Endometrial microvascular endothelial cells (primary cell): ENCODE results near the gene EIF1AD. TPM values are rescaled to one million over a fixed set of nuclear protein-coding genes. Genes with fewer than 3 reads are reported as not detected.

Experiments
- in situ Hi-C: cut with HindIII; loops from 2 replicates; pipeline ENCODE4 v1.10.0; 2017; ENCODE audit warnings: low sequenced_read_pairs, low pct_unique_long_range_greater_than_20kb; ENCODE audit errors: inconsistent ontology term
- total RNA-seq: library from RNA; depleted of rRNA; stranded (reverse); fragments of >200 nt; gene quantifications from one replicate; pipeline ENCODE4 v1.2.3, GENCODE V29; 2015; ENCODE audit errors: inconsistent ontology term

Gene EIF1AD
- total RNA-seq, result 36.8 TPM

- in situ Hi-C loops, result no loop called here
Measured at GRCh38 chr11:66001942-66002647, at the start of gene EIF1AD, which contains the start of gene BANF1. Gene EIF1AD (minus strand): TSS chr11:66002157. CDS start chr11:66000389, 1,768 bp downstream. Gene BANF1 (plus strand): TSS chr11:66002503. CDS start chr11:66003251, 748 bp downstream.

GRCh38 chr11:66051371-66051765, 49.4 kb upstream of the EIF1AD start:
- in situ Hi-C loops, result no loop called here

- in situ Hi-C loops, result no loop called here
Measured at GRCh38 chr11:66050581-66051231, 48.7 kb upstream of the EIF1AD start.

- in situ Hi-C loops, result no loop called here
Measured at GRCh38 chr11:66048547-66049323, 46.8 kb upstream of the EIF1AD start, which contains the start of gene GAL3ST3. Gene GAL3ST3 (minus strand): TSS chr11:66049161. CDS start chr11:66045415, 3,746 bp downstream.

- in situ Hi-C loops, result no loop called here
Measured at GRCh38 chr11:66047541-66048365, 45.8 kb upstream of the EIF1AD start.

- in situ Hi-C loops, result no loop called here
Measured at GRCh38 chr11:66046901-66047300, 44.9 kb upstream of the EIF1AD start.

GRCh38 chr11:66045177-66045639, 43.3 kb upstream of the EIF1AD start:
- in situ Hi-C loops, result no loop called here

- in situ Hi-C loops, result no loop called here
Measured at GRCh38 chr11:66044757-66045156, 42.8 kb upstream of the EIF1AD start.

- in situ Hi-C loops, result no loop called here
Measured at GRCh38 chr11:66042996-66043906, 41.3 kb upstream of the EIF1AD start.

GRCh38 chr11:66042227-66042995, 40.5 kb upstream of the EIF1AD start:
- in situ Hi-C loops, result no loop called here

- in situ Hi-C loops, result no loop called here
Measured at GRCh38 chr11:66039765-66040164, 37.8 kb upstream of the EIF1AD start.

GRCh38 chr11:66037327-66037726, 35.4 kb upstream of the EIF1AD start:
- in situ Hi-C loops, result no loop called here

GRCh38 chr11:66036334-66036710, 34.4 kb upstream of the EIF1AD start:
- in situ Hi-C loops, result no loop called here

- in situ Hi-C loops, result no loop called here
Measured at GRCh38 chr11:66035653-66036333, 33.8 kb upstream of the EIF1AD start.

- in situ Hi-C loops, result no loop called here
Measured at GRCh38 chr11:66032957-66033735, 31.2 kb upstream of the EIF1AD start.

GRCh38 chr11:66026017-66026529, 24.1 kb upstream of the EIF1AD start, which contains the start of gene CATSPER1:
Gene CATSPER1 (minus strand): TSS chr11:66026479. CDS start chr11:66026379, 100 bp downstream.
- in situ Hi-C loops, result no loop called here
